ENCODE results near the gene CBX1.

CBX1 gene

DNA sequence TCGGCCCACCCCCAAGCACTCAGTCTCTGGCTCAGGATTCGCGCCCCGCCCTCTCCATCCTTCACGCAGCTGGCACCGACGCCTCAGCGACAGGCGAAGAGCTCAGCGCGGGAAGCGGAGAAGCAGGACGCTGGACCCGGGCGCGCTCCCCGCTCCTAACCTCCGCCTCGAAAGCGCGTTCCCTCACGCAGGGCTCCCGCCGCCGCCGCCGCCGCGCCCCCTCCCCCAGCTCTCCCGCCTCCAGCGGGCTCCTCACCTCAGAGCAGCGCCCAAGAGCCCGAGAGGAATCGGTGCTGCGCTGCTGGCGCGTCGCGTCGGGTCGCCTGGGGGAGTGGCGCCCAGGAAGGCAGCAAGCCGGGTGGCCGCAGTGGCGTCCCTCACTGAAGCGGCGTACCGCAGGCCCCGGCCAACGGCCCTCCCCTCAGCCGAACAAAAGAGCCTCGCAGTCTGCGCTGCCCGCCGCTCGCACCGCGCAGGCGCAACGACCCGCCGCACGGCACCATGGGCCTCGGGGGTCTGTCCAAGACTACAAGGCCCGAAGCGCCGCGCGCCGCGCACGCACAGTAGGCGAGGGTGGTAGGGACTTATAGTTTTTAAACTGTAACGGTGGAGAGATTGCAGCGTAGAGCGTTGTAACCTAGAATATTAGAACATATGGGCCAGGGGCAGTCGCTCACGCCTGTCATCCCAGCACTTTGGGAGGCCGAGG lies at the start of gene CBX1:
Gene CBX1 (minus strand): TSS at position 467 of the 709 bp plus-strand sequence. CDS start 24,474 bp downstream, outside the sequence.
- DNase-seq, result peak; percentile 99

DNA sequence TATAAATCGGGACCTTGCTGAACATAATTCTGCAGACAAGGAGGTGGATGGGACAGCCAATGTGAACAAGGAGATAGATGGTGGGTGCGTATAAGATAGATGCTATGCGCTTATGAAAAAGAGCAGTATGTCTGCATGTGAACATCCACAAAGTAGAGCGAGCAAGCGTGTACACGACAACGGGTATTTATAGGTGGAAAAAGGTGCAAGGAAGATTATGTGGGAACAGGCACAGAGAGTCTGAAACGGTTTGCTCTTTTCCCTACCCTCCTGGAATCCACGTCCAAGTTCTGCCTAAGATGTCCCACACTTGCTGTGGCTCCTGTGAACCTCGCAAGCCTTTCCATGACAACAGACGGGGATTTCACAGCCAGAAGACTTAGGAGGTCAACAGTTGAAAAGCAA lies 49.3 kb upstream of the CBX1 start:
- no peak for DNase-seq

DNA sequence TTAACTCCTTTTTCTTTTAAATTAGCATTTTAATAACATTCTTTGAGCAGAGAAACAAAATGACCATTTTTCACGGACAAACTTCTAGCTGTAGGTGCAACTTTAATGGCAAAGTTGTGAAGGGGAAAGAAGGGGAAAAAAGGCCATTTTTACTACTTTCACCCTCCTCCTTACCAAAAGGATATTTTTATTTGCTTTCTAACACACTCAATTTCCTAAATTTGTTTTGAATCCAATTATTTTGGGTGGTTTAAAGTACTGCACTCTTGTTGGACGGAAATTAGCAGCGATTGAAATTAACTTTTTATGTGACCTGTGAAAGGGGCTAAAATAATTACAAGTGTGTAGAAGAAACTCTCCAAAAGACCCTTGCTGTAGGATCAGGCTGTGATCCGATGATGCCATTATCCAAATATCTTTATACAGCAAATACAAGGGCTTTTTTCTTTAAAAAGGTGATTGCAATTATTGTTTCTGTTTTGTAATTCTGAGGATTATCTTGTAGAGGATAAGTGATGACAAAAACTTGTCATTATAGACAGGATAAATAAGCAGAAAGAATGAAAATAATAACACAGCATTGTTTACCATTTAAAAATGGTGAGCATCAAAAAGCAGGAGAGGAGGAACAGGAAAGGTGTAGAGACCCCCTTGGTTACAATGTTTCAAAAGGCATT lies 48.6 kb upstream of the CBX1 start:
- DNase-seq, result no peak

DNA sequence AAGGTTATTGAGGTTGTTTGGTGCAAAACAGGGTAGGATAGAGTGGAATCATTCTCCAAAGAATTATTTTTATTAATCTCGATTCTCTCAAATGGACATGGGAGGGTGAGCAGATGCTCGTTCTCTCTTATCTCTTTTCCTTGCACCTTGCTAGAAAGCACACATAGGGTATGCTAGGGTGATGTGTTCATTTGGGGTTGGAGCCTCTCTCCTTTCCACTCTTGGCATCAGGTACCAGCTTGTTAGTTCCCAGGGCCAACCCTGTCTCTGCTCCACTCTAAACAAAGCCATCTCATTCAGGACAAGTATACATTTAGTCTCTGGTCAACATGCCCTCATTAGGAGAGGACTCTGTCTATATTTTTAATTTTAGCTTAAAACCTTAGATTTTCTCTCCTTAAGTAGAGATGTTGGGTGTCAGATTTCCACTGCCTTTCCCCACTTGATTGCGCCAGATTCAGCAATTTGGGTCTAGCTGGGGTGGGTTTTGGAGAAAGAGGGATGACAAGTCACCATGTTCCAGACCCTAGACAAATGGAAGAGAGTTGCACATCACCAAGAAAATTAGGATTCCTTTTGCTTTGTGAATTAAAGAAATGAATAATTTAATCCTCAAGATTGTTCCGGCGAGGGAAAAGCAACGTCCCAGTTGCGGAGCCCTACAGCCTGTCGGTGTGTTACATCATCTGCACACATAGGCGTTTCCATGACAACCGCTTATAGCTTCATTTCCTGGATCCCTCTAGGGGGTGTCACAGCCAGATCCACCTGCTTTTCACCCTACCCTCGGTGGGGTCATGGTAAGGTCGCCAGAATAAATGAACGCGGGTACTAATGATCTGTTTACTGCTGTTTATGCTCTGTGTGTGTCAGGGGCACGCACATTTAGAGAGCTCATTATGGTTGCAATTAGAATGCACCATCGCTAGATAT lies 47.8 kb upstream of the CBX1 start:
- DNase-seq, result peak; percentile 96

DNA sequence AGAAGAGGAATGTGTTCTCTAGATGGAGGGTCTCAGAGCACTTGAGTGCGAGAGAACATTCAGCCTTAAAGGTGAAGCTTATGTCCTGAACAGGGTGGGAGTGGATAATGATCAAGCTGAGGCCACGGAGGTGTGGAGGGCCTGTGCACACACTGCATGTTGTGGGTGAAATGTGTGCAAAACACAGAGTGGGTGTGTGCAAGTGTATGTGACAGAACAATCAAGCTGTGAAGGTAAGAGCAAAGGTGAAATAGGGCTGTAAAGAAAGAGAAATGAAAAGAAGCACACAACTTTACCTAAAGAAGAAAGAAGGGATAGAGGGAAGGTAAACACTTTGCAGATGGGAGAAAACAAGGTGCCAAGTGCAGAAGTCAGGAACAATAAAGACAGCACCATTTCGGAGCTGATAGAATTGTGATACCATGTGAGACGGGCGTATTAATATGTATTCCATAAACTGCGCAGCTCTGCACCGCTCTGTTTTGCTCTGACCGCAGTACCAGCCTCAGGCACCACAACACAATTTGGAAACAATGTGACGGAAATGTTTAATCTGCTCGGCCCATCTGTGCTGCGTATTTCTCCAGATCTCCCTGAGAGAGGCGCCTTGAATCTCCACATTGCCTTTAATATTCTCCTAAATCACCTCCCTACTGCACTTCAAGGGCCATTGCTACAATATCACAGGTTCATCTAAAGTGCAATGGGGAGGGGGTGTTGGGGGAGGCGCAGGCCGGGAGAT lies 46.9 kb upstream of the CBX1 start:
- no peak for DNase-seq

DNA sequence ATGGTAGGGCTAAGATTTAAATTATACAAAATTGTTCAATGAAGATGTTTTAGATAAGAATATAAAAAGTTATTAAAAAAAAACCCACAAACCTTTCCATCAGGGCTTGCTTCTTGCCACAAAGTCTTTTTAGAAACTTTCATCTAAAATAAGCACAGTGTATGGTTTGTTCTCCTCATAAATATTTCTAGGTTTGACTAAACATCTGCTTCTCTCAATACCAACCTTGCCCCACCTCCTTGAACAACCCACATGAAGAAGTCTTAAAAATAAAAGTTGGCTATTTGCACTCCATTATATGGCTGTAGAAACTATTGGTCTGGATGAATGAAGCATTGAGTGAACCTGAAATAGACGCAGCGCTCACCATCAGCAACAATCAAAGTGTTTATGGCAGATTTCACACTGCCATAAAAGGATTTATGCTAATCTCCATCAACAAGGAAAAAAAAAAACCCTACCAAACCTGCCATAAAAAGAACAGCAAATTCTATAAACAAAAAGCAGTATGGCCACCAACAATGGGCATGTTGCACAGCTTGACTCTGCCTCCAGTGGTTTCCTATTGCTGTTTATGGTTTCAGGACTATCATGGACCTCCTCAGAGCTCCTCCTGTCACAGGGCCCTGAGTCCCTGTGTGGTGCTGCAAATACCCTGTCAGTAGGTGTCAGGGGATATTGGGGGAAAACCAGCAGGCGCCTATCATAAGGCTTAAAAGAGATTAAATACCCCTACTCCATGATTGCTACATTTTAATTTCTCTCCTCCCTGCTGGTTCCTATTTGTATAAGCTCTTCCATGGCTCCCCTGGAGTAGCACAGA lies 43.9 kb upstream of the CBX1 start:
- no peak for DNase-seq

DNA sequence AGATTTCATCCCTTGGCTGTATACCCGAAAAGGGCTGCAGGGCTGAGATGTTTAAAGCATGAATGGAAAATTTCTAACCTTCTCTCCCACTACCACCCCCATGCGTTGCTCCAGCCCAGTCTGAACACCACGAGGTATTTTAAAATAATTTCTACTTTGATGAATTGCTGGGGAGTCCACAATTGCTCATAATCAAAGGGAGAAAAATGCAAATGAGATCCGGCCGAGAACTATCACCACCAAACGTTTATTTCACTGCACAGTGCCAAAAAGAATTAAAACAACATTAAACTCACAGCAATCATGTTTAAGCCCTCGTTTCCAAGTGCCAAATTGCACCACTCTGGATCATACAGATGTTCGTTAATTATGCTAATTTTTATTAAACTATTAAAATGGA lies 43.0 kb upstream of the CBX1 start:
- no peak for DNase-seq

DNA sequence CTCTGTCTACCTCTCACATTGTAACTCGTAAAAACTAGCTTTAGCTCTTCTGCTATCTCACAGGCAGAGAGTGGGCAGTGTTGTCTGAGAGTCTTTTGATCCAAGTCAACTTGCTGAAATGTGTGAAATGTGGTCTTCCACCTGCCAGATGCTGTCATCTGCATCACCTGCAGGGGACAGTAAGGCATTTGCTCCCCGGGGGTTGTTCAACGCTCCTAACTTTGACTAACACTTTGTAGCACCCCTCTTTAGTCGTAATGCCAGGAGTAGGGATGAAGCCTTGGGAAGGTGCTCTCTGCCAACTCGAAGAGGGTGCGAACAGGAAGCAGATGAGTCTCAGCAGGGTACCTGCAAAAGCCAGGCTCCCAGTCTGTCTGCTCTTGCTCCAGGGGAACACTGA lies 42.4 kb upstream of the CBX1 start:
- no peak for DNase-seq

DNA sequence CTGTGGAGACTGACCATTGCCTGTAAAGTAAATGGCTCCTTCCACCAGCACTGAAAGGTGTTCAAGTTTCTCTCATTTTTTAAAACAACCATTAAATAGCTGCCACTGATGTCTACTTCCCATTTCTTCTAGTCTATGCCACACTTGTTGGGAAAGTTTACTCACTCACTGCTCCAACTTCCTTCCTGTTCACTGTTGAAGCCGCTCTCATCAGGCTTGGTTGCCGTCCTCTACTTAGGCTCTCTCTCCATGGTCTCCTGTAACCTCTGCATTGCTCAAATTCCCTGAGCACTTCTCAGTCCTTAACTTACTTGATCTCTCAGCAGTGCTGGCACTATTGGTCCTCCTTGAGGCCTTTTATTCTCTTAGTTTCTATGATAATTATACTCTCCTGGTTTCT lies 38.7 kb upstream of the CBX1 start:
- DNase-seq, result no peak

DNA sequence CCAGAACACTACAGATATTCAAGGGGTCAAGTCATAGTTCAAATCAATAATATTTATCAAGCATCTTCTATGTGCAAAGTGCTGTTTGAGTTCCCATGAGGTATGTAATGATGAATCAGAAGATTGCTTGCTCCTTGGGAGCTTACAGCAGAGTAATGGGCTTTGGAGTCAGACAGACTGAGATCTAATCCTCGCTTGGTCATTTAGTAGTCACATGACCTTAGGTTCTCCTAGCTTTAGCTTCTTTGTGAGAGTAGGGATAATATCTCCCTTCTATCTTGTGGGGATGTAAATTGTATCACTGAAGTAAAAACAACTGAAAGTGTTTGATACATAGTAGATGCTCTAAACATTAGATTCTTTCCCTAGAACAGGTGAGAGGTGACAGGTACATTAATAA lies 36.4 kb upstream of the CBX1 start:
- no peak for DNase-seq

DNA sequence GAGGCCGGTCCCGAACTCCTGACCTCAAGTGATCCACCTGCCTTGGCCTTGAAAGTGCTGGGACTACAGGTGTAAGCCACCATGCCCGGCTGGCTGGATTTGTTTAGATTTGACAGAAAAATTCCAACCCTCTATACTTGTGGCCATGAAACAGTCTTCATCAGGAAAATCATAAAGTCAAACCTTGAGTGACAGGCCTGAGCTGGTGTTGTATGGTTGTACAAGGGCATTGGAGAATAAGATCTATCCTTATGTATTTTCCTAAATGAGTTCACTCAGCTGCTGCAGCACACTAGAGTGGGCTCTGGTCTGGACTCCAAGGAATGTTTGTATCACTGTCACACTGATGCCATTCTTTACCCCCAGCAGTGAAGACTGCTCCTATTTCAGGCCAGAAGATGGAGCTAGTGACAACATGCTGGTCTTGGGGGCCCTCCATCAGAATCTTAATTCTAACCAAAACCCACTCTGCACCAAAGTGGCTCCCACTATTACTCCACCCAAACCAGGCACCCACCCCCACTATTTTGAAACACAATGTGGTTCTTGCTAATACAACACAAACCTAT lies 33.7 kb upstream of the CBX1 start:
- DNase-seq, result no peak

DNA sequence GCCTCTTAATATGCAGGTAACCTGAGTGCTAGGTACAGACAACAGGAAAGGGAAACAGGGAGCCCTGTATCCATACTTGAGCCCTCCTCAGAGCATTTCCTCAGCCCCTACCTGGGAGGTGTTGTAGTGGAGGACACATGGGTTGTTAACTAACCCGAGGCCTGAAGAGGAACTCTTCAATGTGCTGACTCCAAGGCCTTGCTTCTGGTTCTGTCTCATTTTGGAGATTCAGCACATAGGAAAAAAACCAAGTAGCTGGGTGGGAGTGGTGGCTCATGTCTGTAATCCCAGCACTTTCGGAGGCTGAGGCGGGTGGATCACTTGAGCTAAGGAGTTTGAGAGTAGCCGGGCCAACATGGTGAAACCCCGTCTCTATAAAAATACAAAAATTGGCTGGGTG lies 31.1 kb upstream of the CBX1 start:
- DNase-seq, result no peak

DNA sequence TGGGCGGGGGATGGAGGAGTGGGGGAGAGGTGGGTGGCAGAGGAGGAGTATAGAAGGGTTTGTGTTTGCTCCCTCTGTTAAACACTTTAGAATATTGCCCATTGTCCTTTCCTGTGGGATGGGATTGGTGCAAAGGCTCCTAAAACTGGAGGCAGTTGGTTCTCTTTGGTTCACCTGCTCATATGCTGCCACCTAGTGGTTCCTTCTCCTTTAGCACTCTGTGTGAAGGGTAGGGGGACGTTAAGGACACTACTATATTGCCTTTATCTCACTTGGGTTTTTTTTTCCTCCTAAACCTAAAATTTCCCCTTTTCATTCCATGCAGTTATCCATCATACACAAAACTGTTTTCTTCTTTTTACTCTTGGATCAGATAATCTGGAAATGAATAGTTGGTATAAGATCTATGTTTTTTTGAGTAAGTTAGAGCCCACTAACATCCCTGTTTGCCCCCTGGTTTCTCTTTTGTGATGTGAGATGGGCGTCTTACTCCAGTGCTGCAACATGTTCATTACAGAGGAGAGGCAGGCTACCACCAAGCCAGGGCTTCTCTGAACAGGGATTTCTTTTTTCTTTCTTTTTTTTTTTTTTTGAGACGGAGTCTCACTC lies 30.0 kb upstream of the CBX1 start:
- peak; percentile 78 for DNase-seq

DNA sequence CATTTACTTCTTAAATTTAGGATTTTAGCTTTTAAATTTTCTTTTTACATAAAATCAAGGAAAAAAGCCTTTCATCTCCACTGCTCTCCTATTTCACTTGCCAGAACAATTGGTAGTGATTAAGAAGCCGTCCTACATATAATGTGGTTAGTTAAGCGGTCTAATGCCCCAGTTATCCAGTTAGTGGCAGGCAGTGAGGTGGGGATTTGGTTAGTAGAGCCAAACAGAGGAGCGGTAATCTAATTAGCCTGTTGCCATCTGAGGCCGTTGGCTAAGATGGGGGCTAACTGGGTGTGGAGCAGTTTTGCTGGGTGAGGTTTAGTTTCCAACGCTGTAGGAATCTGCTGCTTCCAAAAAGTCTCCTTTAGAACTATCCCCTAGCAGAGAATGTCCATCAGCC lies 28.7 kb upstream of the CBX1 start:
- DNase-seq, result no peak

DNA sequence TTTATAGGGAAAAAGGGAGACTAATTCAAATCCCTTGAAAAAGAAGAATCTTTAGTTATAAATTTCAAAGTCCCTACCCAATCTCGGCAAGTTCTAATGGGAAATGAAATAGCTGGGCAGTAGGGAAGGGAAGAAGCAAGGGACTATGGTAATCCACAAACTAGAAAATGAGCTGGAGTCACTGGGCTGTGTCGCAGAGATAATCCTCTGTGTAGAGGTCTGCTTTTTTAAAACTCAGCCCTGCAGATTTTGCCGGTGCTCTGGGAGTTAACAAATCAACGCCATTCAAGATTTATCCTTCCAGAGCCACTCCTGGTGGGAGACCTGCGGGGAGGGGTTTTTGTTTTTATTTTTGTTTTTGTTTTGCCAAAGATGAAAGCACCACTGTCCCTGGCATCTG lies 27.1 kb upstream of the CBX1 start:
- DNase-seq, result no peak

DNA sequence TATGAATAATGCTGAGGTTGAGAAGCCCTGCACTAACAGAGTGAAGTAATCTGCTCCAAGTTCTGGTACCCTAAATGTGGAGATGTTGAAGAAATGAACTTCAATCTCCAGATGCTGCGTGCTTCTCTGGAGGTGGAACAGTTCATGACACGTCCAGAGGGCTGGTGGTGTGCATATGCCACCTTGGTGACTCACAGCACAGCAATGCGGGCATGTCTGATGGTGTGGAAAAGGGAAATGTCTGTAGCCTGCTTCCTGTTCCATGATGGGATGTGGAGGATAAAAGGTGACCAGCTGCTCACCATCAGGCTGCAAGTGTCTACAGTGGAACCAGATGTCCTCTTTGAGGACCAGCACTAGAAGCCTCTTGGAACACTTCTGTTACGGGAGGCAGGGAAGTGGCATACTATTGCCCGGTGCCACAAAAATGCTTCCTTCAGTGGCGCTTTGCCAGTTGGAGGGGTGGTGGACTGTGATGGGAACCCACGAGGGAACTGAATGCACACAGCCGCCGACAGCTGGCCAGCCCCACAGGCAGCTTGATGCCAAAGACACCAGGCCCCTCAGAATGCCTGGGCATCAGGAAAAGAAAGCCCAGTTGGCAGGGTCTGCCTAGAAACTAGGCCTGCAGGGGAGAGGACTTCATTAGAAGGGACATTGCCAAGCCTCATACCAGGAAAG lies 26.2 kb upstream of the CBX1 start:
- no peak for DNase-seq

DNA sequence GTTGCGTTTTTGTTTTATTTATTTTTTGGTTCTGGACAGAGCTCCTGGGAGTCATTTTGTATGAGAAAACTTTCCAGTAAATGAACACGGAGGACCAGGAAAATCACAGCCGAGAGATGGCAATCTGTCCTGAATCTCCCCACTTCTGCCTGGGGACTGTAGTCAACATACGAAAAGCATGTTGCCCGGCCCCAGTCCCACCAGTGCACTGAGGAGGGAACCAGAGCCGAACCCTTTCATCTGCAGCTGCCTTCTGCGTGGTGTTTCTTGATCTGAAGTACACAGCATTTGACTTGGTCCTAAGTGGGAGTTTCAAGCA lies 25.2 kb upstream of the CBX1 start:
- no peak for DNase-seq

DNA sequence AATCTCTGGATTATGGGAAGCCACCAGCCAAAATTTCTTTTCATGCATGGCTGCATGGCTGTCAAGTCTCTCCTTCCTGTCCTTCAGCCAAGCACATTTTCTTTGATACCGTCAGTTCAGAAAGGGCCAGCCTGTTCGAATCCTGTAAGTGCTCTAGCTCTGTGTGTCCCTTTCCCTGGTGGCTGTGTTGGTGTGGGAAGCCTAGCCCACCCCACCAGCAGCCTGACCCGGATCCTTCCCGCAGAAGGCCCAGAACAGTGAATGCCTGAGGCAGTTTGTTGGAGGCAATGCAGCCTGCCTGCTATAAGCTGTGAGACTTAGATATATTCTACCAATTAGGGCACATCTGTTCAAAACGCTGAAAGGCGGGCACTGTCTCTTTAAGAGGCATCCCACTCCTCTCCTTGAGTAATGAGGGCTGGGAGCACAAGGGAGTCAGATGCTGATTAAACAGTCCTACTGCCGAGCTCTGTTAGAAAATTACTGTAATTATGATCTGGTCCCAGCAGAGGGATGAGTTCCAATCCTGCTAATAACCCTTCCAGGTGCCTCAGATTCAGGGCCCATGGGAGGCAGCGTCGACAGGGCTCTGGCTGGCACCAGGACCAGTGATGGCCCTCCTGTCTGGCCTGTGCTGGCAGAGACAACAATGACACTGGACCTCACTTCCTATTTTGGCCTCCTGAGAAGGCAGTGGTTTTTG lies 24.7 kb upstream of the CBX1 start:
- no peak for DNase-seq

DNA sequence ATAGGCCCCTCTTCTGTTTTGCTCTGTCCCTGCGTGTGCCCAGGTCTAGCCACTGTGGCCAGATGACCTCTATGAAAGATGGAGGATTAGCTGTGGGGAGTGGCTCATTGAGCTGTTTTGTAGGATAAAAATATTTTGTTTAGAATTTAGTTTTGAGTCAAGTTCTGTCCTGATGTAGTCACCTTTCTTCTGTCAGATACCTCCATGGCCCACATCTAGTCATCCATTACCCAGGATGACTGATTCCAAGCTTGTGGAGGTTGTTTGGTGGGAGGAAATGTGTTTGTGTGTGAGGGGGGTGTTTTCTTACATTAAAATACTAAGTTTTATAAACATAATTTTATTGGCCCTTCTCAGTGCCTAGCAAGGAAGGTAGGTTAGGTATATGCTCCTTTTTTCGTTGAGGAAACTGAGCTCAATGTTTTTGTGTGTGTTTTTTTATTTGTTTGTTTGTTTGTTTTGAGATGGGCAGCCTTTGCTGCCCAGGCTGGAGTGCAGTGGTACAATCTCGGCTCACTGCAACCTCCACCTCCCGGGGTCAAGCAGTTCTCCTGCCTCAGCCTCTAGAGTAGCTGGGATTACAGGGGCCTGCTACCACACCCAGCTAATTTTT lies 22.6 kb upstream of the CBX1 start:
- no peak for DNase-seq

DNA sequence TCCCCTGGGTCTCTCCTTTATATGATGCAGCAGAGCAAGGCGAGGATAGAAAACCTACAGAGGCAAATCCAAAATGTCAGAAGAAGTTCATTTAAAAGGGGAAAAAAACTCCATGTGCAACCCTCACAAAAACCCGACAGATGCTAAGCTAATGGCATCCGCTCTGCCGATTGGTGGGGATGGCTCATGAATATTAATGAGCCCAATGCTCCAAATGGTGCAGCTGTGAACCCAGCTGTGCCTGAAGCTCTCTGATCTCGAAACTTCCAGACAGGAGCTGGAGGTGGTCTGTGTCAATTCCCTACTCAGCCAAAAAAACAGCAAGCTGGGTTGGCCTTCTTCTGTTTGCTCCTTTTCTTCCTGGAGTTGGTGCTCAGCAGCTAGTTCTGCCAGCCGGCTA lies 21.8 kb upstream of the CBX1 start:
- no peak for DNase-seq

Data from NCI-H774 (cell line).